GM08714 (cell line): ENCODE results near the gene ROCK1.

ENCODE experiments used
- H3K4me3 ChIP-seq: fragments of 200-500 bp; sonication (Bioruptor generic); 2 replicates; pipeline ENCODE4 v1.5.1; 2014; ENCODE audit warnings: mild to moderate bottlenecking, low read length, inconsistent platforms
- ZNF274 ChIP-seq: IDR thresholded peaks from 2 replicates; pipeline ENCODE4 v1.6.1; 2012; ENCODE audit warnings: mild to moderate bottlenecking, low read depth, low read length

ROCK1 gene

DNA sequence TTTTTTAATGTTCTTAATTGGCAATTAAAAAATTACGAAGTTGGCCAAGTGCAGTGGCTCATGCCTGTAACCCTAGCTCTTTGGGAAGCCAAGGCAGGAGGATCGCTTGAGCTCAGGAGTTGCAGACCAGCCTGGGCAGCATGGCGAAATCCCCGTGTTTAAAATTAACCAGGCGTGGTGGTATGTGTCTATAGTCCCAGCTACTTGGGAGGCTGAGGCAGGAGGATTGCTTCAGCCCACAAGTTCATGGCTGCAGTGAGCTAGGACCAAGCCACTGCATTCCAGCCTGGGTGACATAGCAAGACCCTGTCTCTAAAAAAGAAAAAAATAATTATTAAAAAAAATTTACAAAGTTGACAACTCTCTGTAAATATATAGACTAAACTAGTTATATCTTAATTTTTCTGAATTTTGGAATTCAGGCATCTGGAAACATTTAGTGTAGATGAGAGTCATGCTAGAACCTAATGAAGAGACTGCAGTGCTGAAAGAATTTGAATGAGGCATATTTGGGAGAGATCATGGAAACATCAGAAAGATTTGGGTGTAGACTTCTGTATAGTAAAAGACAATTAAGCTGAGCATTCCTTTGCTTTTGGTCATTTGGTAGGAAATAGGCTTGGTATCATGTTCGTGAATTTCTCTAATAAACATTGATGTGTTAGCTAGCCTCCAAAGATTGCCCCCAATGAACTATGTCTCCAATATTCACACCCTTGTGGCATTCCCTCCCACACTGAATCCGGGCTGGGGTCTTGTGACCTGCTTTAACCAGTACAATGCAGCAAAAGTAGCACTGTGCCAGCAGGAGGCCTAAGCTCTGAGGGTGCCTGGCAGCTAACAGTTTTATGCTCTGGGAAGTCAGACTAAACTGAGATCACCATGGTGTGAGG is 4.2 kb upstream of the ROCK1 start:
- TF ChIP-seq ZNF274: no peak
- H3K4me3 ChIP-seq: no peak overlapping the region

DNA sequence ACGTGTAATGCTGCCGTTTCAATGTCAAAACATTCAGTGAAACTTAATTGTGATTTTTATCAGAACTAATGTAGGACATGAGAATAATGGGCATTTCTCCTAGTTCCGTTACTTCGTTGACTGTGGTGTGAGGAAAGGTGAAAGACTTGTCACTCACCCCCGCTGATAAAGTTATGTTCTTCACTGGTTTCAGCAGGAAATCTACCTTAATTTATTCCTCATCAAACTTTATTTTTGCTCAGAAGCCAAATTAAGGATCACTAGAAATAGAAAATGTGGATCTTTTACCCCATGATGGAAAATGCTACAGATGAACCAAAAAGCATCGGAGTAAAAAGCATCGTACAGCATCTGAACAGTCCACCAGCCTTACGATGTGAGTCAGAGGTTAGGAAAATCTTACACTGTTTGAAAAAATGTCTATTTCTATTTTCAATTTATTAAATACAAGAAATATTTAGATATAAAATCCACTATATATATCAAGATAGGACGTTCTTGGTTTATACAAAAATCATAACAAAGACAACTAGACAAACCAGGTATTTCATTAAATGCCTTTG is 1.0 kb upstream of the ROCK1 start:
- no peak for TF ChIP-seq ZNF274
- H3K4me3 ChIP-seq: peak overlapping the region; percentile 89

DNA sequence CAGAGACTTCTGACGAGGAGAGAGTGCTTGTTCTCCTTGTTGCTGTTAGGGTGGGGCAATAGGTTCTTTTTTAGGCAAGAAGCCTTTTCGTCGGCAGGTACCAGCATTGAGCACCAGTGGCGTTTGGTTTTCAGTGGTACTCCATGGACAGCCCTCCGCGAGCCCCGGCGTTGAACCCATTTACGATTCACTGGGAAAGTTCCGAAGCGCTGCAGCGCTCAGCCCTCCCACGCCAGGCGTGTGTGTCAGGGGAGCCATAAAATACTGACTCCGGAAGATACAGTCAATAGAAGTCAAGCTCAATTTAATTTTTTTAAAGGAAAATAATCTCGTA is 494 bp upstream of the ROCK1 start:
- no peak for TF ChIP-seq ZNF274

DNA sequence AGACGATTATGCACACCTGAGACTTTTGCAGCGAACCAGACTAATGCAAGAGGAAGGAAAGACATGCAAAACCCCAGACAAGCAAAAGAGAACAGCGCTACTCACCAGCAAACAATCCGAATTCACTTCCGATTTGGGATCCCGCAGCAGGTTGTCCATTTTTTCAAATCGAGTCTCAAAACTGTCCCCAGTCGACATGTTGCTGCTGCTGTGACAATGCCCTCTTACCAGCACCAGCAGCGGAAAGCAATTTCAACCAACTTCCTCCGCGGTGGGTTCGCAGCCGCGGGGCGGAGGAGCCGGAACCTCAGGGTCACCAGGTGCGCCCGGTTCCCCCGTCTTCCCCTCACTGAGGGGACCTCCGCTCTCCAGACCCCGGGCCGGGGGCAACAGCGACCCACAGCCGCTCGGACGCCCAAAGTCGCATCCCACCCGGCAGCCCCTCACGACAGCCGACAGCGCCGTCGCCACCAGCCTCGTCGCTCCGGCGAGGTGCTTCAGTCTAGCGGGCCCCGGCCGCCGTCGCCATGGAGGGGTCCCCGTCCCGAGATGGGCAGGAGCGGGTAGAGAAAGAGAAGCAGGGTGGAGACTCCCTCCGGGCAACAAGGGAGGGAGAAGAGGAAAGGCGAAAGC is 784 bp downstream of the ROCK1 start:
- no peak for TF ChIP-seq ZNF274
- H3K4me3 ChIP-seq: peak overlapping the region; percentile 93

More for the DNA sequence above, 494 bp upstream of the ROCK1 start:
- H3K4me3 ChIP-seq: peak overlapping the region; percentile 89

DNA sequence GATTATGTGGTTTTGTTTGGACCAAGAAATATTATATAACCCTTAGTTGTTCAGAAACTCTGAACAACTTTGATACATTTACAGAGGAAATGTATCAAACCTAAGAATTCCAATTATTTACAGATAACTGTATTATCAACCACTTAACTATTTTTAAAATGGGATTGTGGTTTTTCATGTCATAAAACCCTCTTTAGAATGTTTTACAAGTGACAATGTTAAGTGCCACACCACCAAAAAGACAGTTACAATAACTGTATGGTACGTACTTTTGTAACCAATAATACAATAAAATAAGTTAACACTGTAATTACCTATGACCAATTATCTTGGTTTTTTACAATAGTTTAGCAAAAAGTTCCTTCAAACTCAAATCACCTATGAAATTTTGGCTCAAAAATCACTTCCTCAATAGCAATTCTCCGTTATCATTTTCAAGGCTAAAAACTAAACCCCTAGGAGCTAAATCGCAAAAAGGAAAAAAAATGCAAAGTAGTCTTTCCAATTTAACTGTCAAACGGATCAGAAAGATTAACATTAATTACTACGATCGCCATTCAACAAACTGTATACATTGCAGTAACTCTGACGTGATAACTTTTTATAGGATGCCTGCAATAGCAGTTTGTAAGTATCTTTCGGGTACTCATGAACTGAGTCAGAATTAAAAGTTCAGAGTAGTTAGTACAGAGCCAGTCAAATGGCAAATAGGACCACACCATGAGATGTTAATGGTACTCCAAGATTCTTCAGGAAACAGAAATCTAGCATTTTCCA is 1.5 kb downstream of the ROCK1 start:
- no peak for TF ChIP-seq ZNF274
- peak overlapping the region; percentile 93 for H3K4me3 ChIP-seq

DNA sequence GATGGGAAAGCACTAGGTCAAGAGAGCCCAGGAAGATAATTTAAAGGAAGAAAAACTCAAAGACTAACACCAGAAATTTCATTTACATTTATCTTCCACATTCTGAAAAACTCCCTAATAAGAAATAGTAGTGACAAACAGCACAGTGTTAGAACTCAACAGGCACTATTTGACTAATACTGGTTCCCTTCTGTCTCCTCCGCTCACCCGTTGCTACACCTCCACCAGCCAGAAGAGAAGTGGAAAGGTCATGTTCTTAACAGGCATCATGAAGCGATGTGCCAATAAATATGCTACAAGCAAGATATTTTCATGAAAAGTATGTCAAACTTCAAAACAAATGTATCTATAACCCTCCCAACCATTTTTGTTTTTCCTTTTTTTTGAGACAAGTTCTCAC is 5.7 kb downstream of the ROCK1 start:
- no peak for TF ChIP-seq ZNF274
- no peak overlapping the region; the same call in 1 of the 2 replicates for H3K4me3 ChIP-seq

DNA sequence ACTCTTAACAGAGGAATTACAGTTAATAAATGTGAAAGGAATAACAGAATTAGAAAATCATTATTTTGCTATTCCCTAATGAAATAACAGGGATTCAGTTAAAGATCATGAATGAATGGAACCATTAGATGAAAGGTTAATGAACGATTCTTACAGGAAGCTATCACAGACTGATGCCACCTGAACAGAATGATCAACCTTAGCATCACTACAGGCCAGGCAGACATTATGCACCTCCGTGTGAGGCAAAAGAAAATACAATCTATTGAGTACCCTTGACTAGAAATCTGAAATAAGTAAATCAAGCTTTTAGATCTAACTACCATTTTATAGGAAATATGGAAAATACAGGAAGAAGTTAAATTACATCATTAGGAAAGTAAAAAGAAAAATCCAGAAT is 10.4 kb downstream of the ROCK1 start:
- no peak overlapping the region for H3K4me3 ChIP-seq
- no peak for TF ChIP-seq ZNF274

DNA sequence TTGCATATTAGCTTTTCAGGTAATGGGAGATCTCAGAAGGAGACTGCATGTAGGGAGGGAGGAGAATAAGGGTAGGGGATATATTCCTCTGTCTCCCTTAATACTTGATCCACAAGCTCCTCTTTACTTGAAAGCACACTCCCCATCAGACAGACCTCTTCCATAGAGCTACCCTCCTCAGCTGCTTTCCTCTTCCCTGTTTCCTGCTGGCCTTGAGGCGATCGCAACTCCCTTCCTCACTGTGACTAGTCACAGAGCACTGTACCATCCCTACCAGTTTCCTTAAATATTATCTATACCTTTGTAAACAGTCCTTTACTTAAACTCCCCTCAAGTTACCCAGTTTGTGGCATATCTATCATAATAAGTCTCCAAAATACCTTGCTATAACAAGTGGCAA is 10.9 kb downstream of the ROCK1 start:
- H3K4me3 ChIP-seq: no peak overlapping the region
- TF ChIP-seq ZNF274: no peak

DNA sequence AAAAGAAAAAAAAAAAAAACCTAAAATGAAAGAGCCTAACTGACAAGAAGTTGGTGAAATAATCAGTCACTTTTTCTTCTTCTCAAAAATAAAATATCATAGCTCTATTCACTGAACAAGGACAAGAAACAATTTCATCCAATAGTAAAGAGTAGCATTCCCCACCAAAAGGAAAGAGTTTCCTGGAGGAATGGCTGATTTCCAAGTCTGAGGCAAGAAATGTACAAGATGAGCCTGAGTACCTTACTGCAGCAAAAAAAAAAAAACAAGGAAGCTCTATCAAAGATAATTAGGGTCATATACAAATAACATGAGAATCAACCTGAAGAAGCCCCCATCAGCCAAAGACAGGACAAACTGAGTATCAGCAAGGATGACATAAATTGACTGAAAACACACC is 11.5 kb downstream of the ROCK1 start:
- TF ChIP-seq ZNF274: no peak
- H3K4me3 ChIP-seq: no peak overlapping the region

DNA sequence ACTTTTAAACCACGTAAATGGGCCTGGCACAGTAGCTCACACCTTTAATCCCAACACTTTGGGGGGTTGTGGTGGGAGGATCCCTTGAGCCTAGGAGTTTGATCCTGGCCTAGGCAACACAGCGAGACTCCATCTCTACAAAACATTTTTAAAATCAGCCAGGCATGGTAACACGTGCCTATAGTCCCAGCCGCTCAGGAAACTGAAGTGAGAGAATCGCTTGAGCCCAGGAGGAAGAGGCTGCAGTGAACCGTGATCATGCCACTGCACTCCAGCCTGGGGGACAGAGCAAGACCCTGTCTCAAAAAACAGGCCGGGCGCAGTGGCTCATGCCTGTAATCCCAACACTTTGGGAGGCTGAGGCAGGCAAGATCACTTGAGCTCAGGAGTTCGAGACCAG is 12.2 kb downstream of the ROCK1 start:
- H3K4me3 ChIP-seq: peak overlapping the region; percentile 30; the same call in 1 of the 2 replicates
- no peak for TF ChIP-seq ZNF274

DNA sequence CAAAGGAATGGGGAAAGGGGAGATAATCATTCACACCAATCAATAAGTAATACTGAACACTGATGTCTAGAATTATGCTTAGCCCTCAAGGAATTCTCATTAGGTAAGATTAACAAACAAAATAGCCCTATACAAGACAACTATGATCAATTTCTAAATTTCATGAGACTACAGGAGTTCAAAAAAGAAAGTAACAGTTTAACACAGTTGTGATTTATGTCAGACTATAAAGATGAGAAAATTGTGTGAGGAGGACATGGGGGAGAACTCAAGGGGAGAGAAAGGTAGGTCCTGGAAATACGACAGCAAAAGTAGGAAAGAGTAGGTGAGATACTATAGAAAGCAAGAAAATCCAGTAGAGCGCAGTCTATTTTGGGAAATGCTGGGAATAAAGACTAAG is 14.9 kb downstream of the ROCK1 start:
- TF ChIP-seq ZNF274: no peak
- H3K4me3 ChIP-seq: no peak overlapping the region

DNA sequence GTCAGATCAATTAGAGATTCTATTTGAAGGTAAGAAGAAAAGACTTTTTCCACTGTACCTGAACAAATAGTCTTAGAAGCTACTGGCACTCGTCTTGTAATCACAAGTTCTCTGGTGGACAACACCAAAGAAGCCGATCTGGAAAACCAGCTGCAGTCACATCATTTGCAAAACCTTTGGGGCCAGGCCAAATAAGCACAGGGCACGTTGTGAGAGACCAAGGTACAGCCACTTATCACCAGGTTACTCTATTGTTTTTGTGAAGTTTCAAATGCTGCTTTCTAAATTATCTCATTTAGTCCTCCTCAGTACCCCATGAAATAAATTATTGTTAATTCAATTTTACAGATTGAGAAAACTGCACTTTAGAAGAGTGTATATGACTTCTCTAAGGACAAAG is 18.5 kb downstream of the ROCK1 start:
- TF ChIP-seq ZNF274: no peak
- H3K4me3 ChIP-seq: no peak overlapping the region

DNA sequence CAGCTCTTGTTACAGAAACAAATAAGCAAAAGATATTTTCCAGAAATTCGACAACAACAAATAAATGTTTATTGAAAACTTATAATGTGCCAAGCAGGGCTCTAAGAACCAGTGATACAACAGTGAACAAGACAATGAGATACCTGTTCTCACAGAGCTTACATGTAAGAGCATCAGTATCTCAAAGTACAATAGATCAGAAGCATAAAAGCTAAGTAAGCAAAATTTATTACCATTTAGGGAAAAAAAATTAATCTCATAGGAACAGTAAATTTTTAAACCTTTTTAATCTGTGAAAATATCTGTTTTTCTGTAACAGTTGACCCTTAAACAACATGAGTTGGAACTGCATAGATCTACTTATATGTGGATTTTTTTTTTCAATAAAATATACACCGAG is 20.9 kb downstream of the ROCK1 start:
- TF ChIP-seq ZNF274: no peak
- no peak overlapping the region for H3K4me3 ChIP-seq

DNA sequence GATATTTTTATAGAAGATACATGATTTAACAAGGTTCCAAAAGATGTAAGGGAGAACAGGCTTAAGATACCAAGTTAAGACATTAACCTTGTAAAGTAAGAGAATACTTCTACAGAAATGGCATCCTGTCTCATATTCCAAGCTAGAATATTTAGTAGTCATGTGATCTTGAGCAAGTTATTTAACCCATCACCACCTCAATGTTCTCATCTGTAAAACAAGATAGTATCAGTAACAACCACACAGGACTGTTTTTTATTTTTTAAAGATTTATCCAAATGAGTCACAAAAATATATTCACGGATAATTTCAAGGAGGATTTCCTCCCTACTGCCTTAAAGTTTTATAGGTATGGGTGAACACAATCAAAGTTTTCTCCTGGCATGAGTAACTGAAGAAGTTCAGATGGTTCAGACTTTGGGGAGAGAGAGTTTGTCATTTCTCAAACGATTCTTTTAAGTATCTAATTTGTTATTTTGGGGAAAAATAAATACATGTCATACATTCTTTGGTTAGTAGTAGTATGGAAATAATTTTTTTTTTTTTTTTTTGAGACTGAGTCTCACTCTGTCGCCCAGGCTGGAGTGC is 25.9 kb downstream of the ROCK1 start:
- H3K4me3 ChIP-seq: no peak overlapping the region
- TF ChIP-seq ZNF274: no peak
